Liver (tissue), 9 donors: ENCODE measurements around the gene BTLA. TPM values are rescaled to one million over a fixed set of nuclear protein-coding genes. Genes with fewer than 3 reads are reported as not detected.

ENCODE experiments used
- DNase-seq: peaks from one replicate; pipeline ENCODE4 v3.0.0-alpha.2; 2017; ENCODE audit warnings: low spot score
- H3K27ac ChIP-seq, 2 donors: one replicate each; pipeline ENCODE4 v1.7.0; 2013; ENCODE audit warnings: inconsistent platforms in 2 of 2, low read length in 2 of 2, control low read depth in 1 of 2, low read depth in 1 of 2, mild to moderate bottlenecking in 1 of 2
- H3K27me3 ChIP-seq, 4 donors: one replicate each; pipeline versions ENCODE4 v1.6.1 to v1.7.0; 2013; ENCODE audit warnings: low read length in 3 of 4, inconsistent platforms in 1 of 4, mild to moderate bottlenecking in 1 of 4, moderate library complexity in 1 of 4; ENCODE audit not compliant: control insufficient read depth in 4 of 4, insufficient read depth in 4 of 4
- H3K36me3 ChIP-seq, 4 donors: one replicate each; pipeline versions ENCODE4 v1.6.1 to v1.7.0; 2013; ENCODE audit warnings: low read length in 3 of 4, mild to moderate bottlenecking in 3 of 4, low read depth in 1 of 4, moderate library complexity in 1 of 4; ENCODE audit not compliant: control insufficient read depth in 4 of 4, insufficient read depth in 3 of 4
- H3K4me1 ChIP-seq, 4 donors: one replicate each; pipeline versions ENCODE4 v1.6.1 to v1.7.0; 2013; ENCODE audit warnings: low read length in 3 of 4, mild to moderate bottlenecking in 3 of 4, moderate library complexity in 1 of 4; ENCODE audit not compliant: control insufficient read depth in 4 of 4, insufficient read depth in 4 of 4
- H3K4me3 ChIP-seq, 3 donors: one replicate each; pipeline versions ENCODE4 v1.6.1 to v1.7.0; 2013; ENCODE audit warnings: low read length in 3 of 3, control low read depth in 1 of 3, low read depth in 1 of 3, mild to moderate bottlenecking in 1 of 3
- H3K9ac ChIP-seq, 2 donors: one replicate each; pipeline ENCODE4 v1.7.0; 2013; ENCODE audit warnings: low read length in 2 of 2, mild to moderate bottlenecking in 2 of 2, moderate library complexity in 2 of 2, control low read depth in 1 of 2, low read depth in 1 of 2
- H3K9me3 ChIP-seq, 4 donors: one replicate each; pipeline versions ENCODE4 v1.6.1 to v1.7.0; 2013; ENCODE audit warnings: low read length in 3 of 4; ENCODE audit not compliant: control insufficient read depth in 4 of 4
- CTCF ChIP-seq: fragments of 150-350 bp; IDR thresholded peaks from 2 replicates; pipeline ENCODE4 v1.5.1; 2017; ENCODE audit warnings: improper control_type of control experiment, low read depth, low read length; ENCODE audit not compliant: missing input control
- EGR1 ChIP-seq, 2 donors: IDR thresholded peaks; 2 replicates each; pipeline ENCODE4 v1.6.1; 2016 to 2018; ENCODE audit warnings: antibody characterized with exemption in 2 of 2, low read depth in 2 of 2
- FOXA1 ChIP-seq: IDR thresholded peaks from 2 replicates; pipeline ENCODE4 v1.6.1; 2016; ENCODE audit warnings: antibody characterized with exemption
- FOXA2 ChIP-seq: IDR thresholded peaks from 2 replicates; pipeline ENCODE4 v1.6.1; 2016; ENCODE audit warnings: antibody characterized with exemption
- GABPA ChIP-seq, 2 donors: IDR thresholded peaks in 1 of 2; conservative IDR thresholded peaks in 1 of 2; 2 replicates each; pipeline ENCODE4 v1.6.1; 2016; ENCODE audit warnings: antibody characterized with exemption in 2 of 2, mild to moderate bottlenecking in 1 of 2, moderate library complexity in 1 of 2
- HNF4A ChIP-seq, 2 donors: conservative IDR thresholded peaks; 2 replicates each; pipeline ENCODE4 v1.6.1; 2016; ENCODE audit warnings: antibody characterized with exemption in 2 of 2, mild to moderate bottlenecking in 2 of 2
- HNF4G ChIP-seq: IDR thresholded peaks from 2 replicates; pipeline ENCODE4 v1.6.1; 2016; ENCODE audit warnings: antibody characterized with exemption
- JUND ChIP-seq, 2 donors: IDR thresholded peaks; 2 replicates each; pipeline ENCODE4 v1.6.1; 2016; ENCODE audit warnings: antibody characterized with exemption in 2 of 2
- MAX ChIP-seq: IDR thresholded peaks from 2 replicates; pipeline ENCODE4 v1.6.1; 2016; ENCODE audit warnings: antibody characterized with exemption
- NR2F2 ChIP-seq: IDR thresholded peaks from 2 replicates; pipeline ENCODE4 v1.6.1; 2016; ENCODE audit warnings: antibody characterized with exemption
- RAD21 ChIP-seq, 2 donors: IDR thresholded peaks; 2 replicates each; pipeline ENCODE4 v1.6.1; 2016; ENCODE audit warnings: antibody characterized with exemption in 2 of 2, mild to moderate bottlenecking in 2 of 2
- REST ChIP-seq: IDR thresholded peaks from 2 replicates; pipeline ENCODE4 v1.6.1; 2016; ENCODE audit warnings: antibody characterized with exemption, mild to moderate bottlenecking
- RXRA ChIP-seq, 2 donors: IDR thresholded peaks; 2 replicates each; pipeline ENCODE4 v1.6.1; 2017 to 2018; ENCODE audit warnings: antibody characterized with exemption in 2 of 2, mild to moderate bottlenecking in 1 of 2
- SP1 ChIP-seq: IDR thresholded peaks from 2 replicates; pipeline ENCODE4 v1.6.1; 2018; ENCODE audit warnings: antibody characterized with exemption, mild to moderate bottlenecking
- TAF1 ChIP-seq: conservative IDR thresholded peaks from 2 replicates; pipeline ENCODE4 v1.6.1; 2016; ENCODE audit warnings: antibody characterized with exemption, mild to moderate bottlenecking
- YY1 ChIP-seq: IDR thresholded peaks from 2 replicates; pipeline ENCODE4 v1.6.1; 2016; ENCODE audit warnings: antibody characterized with exemption, mild to moderate bottlenecking
- ZBTB33 ChIP-seq: IDR thresholded peaks from 2 replicates; pipeline ENCODE4 v1.6.1; 2016; ENCODE audit warnings: antibody characterized with exemption
- WGBS: extraction: QIAGEN DNeasy Blood & Tissue Kit; methylation state at CpG from one replicate; pipeline ENCODE4 v1.1.7; 2013; 5-methylcytosine and 5-hydroxymethylcytosine counted together
- polyA plus RNA-seq, 2 donors: library from polyadenylated mRNA; stranded (reverse) in 1 of 2; unstranded in 1 of 2; fragments of 200-250 nt in 1 of 2; fragments of >200 nt in 1 of 2; fragmentation: Nextera tagmentation in 1 of 2; extraction: Ambion mirVana in 1 of 2; gene quantifications; one replicate each; pipeline versions ENCODE4 v1.2.1 to v1.2.3, GENCODE V29; 2013 to 2015
- total RNA-seq, 2 donors: library from RNA; depleted of rRNA; stranded (reverse); fragments of >200 nt; gene quantifications; one replicate each; pipeline ENCODE4 v1.2.3, GENCODE V29; 2014
- donor health status: healthy.
- donor health status: healthy.
- donor health status: healthy.
- donor health status: healthy.
- donor health status: healthy.

BTLA gene
- total and polyA plus RNA-seq, 4 donors, result 0.08 to 0.43 (median 0.27) TPM

GRCh38 chr3:112539825-112540650 lies 40.8 kb upstream of the BTLA start:
- no peak overlapping the region for H3K27ac ChIP-seq
- peaks cover 5 to 38% (median 18%) of the 10 kb centered on the region in 4 donors for H3K36me3 ChIP-seq
- no peak for DNase-seq
- 94% methylated on average over 1 of the region's 1 CpG for WGBS
- H3K9ac ChIP-seq, result no peak overlapping the region
- TF ChIP-seq SP1 (no peak), GABPA (IDR thresholded peaks at IDR 0.05 in 1 of 2, conservative IDR thresholded peaks at IDR 0.05 in 1 of 2) (no peak), REST (no peak), YY1 (no peak), NR2F2 (no peak), FOXA2 (no peak), EGR1 (IDR thresholded peaks at IDR 0.05; ENCODE audit: low read depth in 2 of 2) (no peak), HNF4G (no peak), HNF4A (conservative IDR thresholded peaks at IDR 0.05) (no peak), CTCF (no peak), TAF1 (no peak), RXRA (IDR thresholded peaks at IDR 0.05) (no peak), FOXA1 (no peak), JUND (IDR thresholded peaks at IDR 0.05) (no peak), RAD21 (IDR thresholded peaks at IDR 0.05) (no peak), ZBTB33 (no peak), MAX (no peak)
- H3K9me3 ChIP-seq, result no peaks in the 10 kb centered on the region
- H3K4me1 ChIP-seq, result no peaks in the 10 kb centered on the region
- no peak overlapping the region for H3K4me3 ChIP-seq
- H3K27me3 ChIP-seq, result no peaks in the 10 kb centered on the region
